ENCODE results near the gene TCFL5.

The TCFL5 gene

DNA sequence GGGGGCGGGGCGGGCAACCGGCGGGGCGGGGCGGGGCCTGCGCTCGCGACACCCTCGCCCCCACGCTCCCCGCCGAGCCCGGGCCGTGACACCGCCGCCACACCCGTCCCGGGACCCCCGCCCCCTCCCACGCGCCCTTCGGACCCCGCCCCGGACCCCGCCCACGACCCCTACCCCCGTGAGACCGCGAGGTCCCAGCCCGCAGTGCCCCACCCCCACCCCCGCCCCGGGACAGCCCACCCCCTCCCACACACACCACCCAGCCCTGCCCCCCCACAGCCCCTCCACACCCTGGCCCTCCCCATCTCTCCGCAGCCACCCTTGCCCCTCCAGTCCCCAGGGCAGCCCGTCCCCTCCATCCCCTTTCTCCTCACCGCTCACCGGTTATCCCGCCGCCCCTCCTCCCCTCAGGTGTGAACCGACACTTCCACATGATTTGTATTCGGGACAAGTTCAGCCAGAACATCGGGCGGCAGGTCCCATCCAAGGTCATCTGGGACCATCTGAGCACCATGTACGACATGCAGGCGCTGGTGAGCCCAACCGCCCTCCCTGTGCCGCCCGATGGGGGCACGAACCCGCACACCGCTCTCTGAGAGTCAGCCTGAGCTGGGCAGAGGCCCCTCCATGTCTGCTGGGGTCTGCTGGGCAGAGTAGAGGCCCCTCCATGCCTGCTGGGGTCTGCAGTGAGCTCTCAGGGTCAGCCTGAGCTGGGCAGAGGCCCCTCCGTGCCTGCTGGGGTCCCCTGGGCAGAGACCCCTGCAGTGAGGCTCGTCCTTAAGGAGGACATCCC, 64.7 kb downstream of the TCFL5 start:
- DNase-seq (ENCODE audit: low spot score): no peak

DNA sequence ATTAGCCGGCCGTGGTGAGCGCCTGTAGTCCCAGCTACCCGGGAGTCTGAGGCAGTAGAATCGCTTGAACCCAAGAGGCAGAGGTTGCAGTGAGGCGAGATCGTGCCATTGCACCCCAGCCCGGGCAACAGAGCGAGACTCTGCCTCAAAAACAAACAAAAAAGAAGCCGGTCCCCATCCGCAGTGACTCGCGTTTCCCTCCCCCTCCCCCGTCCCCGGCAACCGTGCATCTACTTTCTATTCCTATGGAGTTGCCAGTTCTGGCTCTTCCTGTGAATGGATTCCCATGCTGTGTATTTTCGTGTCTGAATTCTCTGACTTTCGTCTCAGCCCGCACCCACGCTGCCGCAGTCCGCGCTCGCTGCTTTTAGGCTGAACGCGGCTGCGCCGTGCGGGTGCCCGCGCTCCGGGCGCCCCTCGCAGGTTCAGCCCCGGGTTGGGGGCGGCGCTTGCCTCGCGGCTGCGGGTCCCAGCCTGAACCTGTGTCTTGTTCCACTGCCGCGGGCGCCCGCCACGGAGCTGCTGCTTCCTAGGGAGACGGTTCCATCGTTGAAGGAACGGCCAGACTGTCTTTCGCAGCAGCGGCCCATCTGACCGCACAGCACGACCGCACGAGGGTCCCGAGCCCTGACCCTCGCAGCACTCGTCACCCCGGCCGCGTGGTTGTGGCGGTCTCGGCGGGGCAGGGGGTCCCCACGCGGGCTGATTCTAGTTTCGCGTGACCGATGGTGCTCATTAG, 66.4 kb downstream of the TCFL5 start:
- DNase-seq (ENCODE audit: low spot score): peak; percentile 69

DNA sequence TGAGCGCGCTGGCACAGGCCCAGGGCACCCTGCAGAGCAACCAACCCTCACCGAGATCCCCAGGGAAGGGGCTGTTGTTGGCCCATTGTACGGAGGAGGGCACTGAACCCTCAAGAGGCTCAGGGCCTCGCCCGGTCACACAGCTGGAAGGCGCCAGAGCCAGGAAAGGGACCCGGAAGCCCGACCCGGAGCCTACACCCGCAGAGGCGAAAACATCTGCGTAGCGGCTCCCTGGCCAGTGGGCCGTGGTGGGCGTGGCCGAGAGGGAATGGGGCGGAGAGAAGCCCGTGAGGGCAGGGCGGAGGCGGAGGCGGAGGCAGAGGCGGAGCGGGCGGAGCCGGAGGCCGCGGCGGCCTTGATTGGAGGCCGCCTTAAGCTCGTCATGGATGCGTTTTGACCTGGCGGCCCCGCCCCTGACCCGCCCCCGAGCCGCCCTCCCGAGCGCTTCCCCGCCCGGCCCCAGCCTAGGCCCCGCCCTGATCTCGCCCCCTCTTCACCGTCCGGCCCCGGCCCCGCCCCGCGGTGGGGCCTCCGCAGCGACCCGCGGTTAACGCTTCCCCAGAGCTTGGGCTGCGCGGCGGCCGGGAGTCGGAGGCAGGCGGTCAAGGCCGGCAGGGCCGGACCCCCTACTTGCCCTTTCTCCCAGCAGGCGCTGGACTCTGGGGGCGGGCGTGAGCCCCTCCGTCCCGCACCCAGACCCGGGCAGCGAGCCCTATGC, 67.5 kb downstream of the TCFL5 start:
- peak; percentile 95 for DNase-seq (ENCODE audit: low spot score)

DNA sequence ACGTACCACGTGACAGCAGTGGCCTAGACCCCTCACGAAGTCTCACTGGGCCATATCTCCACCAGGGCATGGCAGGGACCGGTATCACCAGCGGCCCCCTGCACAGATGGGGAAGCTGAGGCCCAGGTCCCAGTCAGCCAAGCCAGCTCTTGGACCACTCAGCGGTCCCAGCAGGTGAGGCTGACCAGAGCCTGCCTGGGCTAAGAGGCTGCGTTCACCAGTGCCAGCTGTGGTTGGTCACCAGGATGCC, 67.9 kb downstream of the TCFL5 start:
- DNase-seq (ENCODE audit: low spot score): no peak

DNA sequence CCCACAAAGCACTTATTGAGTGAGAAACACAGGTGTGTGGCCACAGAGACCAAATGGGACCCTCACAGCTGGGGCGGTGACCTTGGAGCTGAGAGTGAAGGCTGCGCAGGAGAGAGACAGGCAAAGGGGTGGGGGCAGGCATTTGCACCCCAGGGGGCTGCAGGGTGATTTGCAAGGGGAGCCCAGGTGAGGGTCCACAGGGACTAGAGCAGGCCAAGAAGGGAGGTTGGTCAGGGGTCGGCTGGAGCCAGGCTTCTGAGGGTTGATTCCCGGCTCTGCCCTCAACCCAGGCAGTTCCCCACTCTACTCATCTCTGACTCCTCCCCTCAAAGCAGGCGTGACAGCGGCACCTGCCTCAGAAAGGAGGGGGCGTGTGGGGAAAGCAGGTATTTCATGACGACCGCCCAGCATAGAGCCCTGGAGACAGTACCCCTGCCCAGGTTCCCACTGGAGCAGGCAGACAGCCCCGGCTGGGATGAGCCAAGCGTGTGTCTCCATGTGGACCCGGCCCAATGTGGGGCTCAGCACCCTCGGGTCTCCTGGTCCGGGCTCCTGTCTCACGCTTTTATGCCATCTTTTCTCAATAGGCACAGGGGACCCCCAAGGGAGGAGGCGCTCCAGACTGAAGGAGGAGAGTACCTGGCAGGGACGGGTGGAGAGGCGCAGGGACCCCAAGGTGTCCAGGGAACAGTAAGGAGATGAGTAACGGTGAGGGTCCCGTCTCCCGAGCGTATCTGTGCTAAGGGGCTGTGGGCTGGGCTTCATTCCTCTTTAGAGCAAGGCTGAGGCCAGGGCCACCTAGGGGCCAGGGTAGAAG, 68.5 kb downstream of the TCFL5 start:
- DNase-seq (ENCODE audit: low spot score): no peak

DNA sequence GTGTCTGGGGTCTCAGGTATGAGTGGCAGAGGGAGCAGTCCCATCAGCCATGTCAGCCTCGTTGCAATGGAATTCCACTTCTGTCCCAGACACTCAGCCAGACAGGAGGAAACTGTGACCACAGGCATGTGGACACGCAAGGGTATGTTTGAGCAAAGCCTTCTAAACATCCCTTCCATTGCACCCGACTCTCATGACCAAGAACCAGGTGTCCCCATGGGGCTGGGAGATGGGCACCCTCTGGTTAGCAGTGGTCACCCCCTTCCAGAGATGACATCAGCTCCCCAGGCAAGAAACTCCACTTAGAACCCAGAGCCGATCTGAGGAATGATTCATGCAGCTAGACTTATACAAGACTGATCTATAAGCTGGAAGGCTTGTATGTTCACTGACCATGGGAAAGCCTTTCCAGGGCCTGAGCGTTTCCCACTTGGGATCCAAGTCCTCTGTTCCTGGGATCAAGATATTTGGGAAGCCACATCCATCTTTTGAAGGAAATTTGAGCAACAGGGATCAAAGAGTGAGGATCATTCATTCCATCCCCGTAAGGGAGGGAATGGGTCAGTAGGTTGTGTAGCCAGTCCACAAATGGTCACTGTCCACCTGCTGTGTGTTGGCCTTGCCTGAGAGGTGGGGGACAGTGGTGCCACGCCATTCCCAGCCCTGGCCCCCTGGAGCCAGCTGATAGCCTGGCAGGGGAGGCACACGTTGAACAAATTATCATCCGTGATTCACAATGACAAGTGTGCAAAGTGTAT, 69.3 kb downstream of the TCFL5 start:
- DNase-seq (ENCODE audit: low spot score): no peak

DNA sequence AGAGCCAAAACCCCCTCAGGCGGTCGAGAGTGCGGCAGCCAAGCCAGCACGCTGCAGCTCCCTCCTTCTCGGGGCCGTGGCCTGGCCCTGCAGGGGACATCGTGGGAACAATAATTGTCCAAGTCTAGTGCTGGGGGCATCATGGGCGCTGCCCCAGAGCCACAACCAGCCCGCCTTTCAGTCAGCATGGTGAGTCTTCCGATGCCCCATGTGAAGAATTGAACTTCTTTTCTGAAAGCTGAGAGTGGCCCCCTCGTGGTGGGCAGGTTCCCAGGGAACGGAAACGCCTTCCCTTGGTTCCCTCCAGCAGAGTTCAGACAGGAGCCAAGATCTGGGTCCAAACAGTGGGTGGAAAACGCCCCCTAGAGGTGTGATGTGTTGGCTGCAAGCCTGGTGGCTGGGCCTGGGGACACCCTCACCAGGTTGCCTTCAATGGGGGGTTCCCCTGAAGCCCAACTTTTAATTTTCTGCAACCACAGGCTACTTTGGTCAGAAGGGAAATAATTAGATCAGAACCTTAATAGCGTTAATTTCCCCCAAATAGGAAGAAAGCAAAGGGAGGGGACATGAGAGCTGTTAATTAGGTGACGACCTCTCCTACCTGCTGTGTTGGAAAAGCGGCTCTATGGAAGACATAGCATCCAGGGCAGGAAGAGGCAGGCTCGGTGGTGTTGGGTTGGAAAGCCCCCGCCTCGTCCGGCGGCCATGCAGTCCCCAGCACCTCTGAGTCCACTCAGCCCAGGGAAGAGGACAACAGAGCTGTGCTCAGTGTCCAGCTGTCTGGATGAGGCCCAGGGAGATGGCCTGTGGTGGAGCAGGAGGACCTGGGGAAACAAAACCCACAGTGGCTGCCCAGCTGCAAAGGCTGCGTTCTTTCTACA, 70.1 kb downstream of the TCFL5 start:
- DNase-seq (ENCODE audit: low spot score): peak; percentile 87
